ENCODE data around the gene DIDO1. TPM values are rescaled to one million over a fixed set of nuclear protein-coding genes. Genes with fewer than 3 reads are reported as not detected.

The DIDO1 gene
- polyA plus RNA-seq, 1 of the 3 experiments (the other 2 are of a cell fraction): 14.7 TPM

DNA sequence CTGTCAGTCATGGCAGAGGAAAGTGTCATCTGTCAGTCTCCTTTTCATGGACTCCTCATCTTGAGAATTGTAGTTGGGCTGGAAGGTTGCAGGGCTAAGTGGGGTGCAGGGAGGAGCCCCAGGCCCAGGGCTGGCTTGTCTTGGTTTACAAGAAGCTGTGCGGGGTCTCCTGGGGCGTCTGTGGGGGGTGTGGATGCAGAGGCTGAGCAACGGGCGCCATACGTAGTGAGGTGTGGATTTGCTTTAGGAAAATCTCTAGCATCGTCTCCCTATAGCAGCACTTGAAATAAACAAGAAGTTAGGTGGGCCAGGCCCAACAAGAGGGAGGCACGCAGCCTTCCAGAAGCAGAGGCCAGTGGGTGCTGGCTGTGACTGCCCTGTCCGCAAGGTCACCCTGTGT lies 24.4 kb upstream of the DIDO1 start:
- Histone ChIP-seq H2AFZ (ENCODE audit: low read depth) (no peak overlapping the region), H3K9ac (no peak overlapping the region), H3K9me2 (no peaks in the 10 kb centered on the region), H3F3A (replicated peaks; ENCODE audit: insufficient read depth) (no peaks in the 10 kb centered on the region), H3K4me3 (ENCODE audit: low read depth in 2 of 2, low read length in 1 of 2) (no peak overlapping the region), H3K36me3 (replicated peaks in 1 of 2; ENCODE audit: control insufficient read depth in 1 of 2, insufficient read depth in 2 of 2, low read length in 1 of 2) (peaks cover 21 to 42% of the 10 kb centered on the region in 2 experiments), H3K27ac (ENCODE audit: low read depth in 2 of 2, low read length in 1 of 2) (no peak overlapping the region), H3K4me2 (no peak overlapping the region), H3K4me1 (ENCODE audit: control insufficient read depth in 1 of 2, insufficient read depth in 2 of 2, low read depth in 1 of 2, low read length in 1 of 2) (peaks cover 0 to 16% of the 10 kb centered on the region in 2 experiments; a peak in 2 of 4 replicates), H3K79me2 (ENCODE audit: insufficient read depth) (no peaks in the 10 kb centered on the region), H3K27me3 (ENCODE audit: insufficient read depth) (no peaks in the 10 kb centered on the region), H4K20me1 (ENCODE audit: insufficient read depth) (no peaks in the 10 kb centered on the region), H3K9me3 (no peaks in the 10 kb centered on the region)
- WGBS (ENCODE audit: low lambda C conversion rate): 94% methylated on average over 8 of the region's 8 CpGs
- POLR2A ChIA-PET: no interaction called here
- CTCF ChIA-PET: interaction anchor here (1.8 to 2.1 kb wide), 2 partner anchors 22 to 50 kb away, joined by 6 to 9 read pairs; no protein-coding TSS in a partner anchor
- DNase-seq: no peak
- TF ChIP-seq TCF12 (IDR thresholded peaks at IDR 0.05) (no peak), SMC3 (IDR thresholded peaks at IDR 0.05; ENCODE audit: low read depth, low read length) (no peak), RCOR1 (IDR thresholded peaks at IDR 0.05; ENCODE audit: low read length) (no peak), EZH2phosphoT487 (IDR thresholded peaks at IDR 0.05; ENCODE audit: borderline replicate concordance, low read depth) (no peak), YY1 (IDR thresholded peaks at IDR 0.05; ENCODE audit: low read depth) (no peak), EP300 (IDR thresholded peaks at IDR 0.05; ENCODE audit: borderline replicate concordance in 1 of 2, low read depth in 1 of 2, low read length in 1 of 2) (no peak), FOXJ3 (CRISPR knock-in tag; IDR thresholded peaks at IDR 0.05) (no peak), RXRA (IDR thresholded peaks at IDR 0.05; ENCODE audit: borderline replicate concordance, low read depth) (no peak), GABPA (IDR thresholded peaks at IDR 0.05; ENCODE audit: low read depth) (no peak), CHD2 (IDR thresholded peaks at IDR 0.05; ENCODE audit: low read length, partially characterized antibody) (no peak)
- TF ChIP-seq, protein P1, sequence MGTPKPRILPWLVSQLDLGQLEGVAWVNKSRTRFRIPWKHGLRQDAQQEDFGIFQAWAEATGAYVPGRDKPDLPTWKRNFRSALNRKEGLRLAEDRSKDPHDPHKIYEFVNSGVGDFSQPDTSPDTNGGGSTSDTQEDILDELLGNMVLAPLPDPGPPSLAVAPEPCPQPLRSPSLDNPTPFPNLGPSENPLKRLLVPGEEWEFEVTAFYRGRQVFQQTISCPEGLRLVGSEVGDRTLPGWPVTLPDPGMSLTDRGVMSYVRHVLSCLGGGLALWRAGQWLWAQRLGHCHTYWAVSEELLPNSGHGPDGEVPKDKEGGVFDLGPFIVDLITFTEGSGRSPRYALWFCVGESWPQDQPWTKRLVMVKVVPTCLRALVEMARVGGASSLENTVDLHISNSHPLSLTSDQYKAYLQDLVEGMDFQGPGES (IDR thresholded peaks at IDR 0.05; ENCODE audit: low read depth, low read length): no peak
- TF ChIP-seq, protein P2, sequence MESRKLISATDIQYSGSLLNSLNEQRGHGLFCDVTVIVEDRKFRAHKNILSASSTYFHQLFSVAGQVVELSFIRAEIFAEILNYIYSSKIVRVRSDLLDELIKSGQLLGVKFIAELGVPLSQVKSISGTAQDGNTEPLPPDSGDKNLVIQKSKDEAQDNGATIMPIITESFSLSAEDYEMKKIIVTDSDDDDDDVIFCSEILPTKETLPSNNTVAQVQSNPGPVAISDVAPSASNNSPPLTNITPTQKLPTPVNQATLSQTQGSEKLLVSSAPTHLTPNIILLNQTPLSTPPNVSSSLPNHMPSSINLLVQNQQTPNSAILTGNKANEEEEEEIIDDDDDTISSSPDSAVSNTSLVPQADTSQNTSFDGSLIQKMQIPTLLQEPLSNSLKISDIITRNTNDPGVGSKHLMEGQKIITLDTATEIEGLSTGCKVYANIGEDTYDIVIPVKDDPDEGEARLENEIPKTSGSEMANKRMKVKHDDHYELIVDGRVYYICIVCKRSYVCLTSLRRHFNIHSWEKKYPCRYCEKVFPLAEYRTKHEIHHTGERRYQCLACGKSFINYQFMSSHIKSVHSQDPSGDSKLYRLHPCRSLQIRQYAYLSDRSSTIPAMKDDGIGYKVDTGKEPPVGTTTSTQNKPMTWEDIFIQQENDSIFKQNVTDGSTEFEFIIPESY (IDR thresholded peaks at IDR 0.05; ENCODE audit: borderline replicate concordance, low read depth): no peak
- TF ChIP-seq, protein P3, sequence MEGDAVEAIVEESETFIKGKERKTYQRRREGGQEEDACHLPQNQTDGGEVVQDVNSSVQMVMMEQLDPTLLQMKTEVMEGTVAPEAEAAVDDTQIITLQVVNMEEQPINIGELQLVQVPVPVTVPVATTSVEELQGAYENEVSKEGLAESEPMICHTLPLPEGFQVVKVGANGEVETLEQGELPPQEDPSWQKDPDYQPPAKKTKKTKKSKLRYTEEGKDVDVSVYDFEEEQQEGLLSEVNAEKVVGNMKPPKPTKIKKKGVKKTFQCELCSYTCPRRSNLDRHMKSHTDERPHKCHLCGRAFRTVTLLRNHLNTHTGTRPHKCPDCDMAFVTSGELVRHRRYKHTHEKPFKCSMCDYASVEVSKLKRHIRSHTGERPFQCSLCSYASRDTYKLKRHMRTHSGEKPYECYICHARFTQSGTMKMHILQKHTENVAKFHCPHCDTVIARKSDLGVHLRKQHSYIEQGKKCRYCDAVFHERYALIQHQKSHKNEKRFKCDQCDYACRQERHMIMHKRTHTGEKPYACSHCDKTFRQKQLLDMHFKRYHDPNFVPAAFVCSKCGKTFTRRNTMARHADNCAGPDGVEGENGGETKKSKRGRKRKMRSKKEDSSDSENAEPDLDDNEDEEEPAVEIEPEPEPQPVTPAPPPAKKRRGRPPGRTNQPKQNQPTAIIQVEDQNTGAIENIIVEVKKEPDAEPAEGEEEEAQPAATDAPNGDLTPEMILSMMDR (IDR thresholded peaks at IDR 0.05): no peak
- TF ChIP-seq, protein P4, sequence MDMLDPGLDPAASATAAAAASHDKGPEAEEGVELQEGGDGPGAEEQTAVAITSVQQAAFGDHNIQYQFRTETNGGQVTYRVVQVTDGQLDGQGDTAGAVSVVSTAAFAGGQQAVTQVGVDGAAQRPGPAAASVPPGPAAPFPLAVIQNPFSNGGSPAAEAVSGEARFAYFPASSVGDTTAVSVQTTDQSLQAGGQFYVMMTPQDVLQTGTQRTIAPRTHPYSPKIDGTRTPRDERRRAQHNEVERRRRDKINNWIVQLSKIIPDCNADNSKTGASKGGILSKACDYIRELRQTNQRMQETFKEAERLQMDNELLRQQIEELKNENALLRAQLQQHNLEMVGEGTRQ (IDR thresholded peaks at IDR 0.05; ENCODE audit: borderline replicate concordance, low read depth, low read length): no peak
- TF ChIP-seq, protein P5, sequence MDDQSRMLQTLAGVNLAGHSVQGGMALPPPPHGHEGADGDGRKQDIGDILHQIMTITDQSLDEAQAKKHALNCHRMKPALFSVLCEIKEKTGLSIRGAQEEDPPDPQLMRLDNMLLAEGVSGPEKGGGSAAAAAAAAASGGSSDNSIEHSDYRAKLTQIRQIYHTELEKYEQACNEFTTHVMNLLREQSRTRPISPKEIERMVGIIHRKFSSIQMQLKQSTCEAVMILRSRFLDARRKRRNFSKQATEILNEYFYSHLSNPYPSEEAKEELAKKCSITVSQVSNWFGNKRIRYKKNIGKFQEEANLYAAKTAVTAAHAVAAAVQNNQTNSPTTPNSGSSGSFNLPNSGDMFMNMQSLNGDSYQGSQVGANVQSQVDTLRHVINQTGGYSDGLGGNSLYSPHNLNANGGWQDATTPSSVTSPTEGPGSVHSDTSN (IDR thresholded peaks at IDR 0.05): no peak
